Measurements from ENCODE around the gene ALDOA. TPM values are rescaled to one million over a fixed set of nuclear protein-coding genes. Genes with fewer than 3 reads are reported as not detected.

Gene ALDOA
- total RNA-seq, 1 experiment from 2014 or later: 1,553 TPM

DNA sequence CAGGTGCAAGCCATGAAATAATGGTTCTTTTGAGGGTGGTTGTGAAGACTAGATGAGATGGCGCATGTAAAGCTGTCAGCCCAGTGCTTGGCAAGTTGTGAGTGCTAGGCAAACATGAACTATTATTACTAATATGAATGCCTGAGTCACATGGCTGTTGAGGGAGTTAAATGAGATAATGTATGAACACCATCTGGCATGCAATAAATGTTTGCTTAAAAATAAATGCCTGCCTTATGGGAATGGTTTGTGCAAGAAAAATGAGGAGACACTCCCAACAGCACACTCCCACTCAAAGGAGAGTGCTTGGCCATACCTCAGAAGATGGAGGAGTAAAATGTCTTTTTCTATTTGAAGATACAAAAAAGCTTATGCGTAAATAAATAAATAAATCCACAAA is 53.9 kb downstream of the ALDOA start:
- Histone ChIP-seq H3K4me3 (ENCODE audit: insufficient read depth, low read depth, low read length) (no peak overlapping the region), H3K27me3 (ENCODE audit: control insufficient read depth, insufficient read depth, low read length) (no peaks in the 10 kb centered on the region), H3K36me3 (replicated peaks; ENCODE audit: control insufficient read depth, insufficient read depth, low read length) (peaks cover 1% of the 10 kb centered on the region; the same call in 1 of the 2 replicates)
- DNase-seq: no peak

Other genes with a start within 250 kb of the ALDOA start
- 62.1 and 67.1 TPM in 2 replicates for gene PAGR1, start 249.6 kb upstream of the ALDOA start, total RNA-seq (2014; rRNA removed; shearing (Covaris generic))
- 7.0 and 22.0 TPM in 2 replicates for gene MVP, start 245.3 kb upstream of the ALDOA start, total RNA-seq (2014; rRNA removed; shearing (Covaris generic))
- 91.3 and 97.6 TPM in 2 replicates for gene CDIPT, start 202.5 kb upstream of the ALDOA start, total RNA-seq (2014; rRNA removed; shearing (Covaris generic))
- gene SEZ6L2, start 166.2 kb upstream of the ALDOA start, total RNA-seq (2014; rRNA removed; shearing (Covaris generic)): 47.3 and 59.0 TPM in 2 replicates
- 24.4 and 24.6 TPM in 2 replicates for gene ASPHD1, start 165.3 kb upstream of the ALDOA start, total RNA-seq (2014; rRNA removed; shearing (Covaris generic))
- 8.3 and 9.1 TPM in 2 replicates for gene KCTD13, start 139.5 kb upstream of the ALDOA start, total RNA-seq (2014; rRNA removed; shearing (Covaris generic))
- gene TMEM219, start 103.7 kb upstream of the ALDOA start, total RNA-seq (2014; rRNA removed; shearing (Covaris generic)): 88.0 and 97.6 TPM in 2 replicates
- gene TAOK2, start 91.9 kb upstream of the ALDOA start, total RNA-seq (2014; rRNA removed; shearing (Covaris generic)): 39.9 and 41.3 TPM in 2 replicates
- 19.0 and 20.5 TPM in 2 replicates for gene HIRIP3, start 70.1 kb upstream of the ALDOA start, total RNA-seq (2014; rRNA removed; shearing (Covaris generic))
- 58.7 and 91.9 TPM in 2 replicates for gene INO80E, start 69.5 kb upstream of the ALDOA start, total RNA-seq (2014; rRNA removed; shearing (Covaris generic))
- gene DOC2A, start 54.7 kb upstream of the ALDOA start, total RNA-seq (2014; rRNA removed; shearing (Covaris generic)): 4.1 and 5.3 TPM in 2 replicates
- not detected in 2 replicates for gene C16orf92, start 42.6 kb upstream of the ALDOA start, total RNA-seq (2014; rRNA removed; shearing (Covaris generic))
- 3.0 and 5.5 TPM in 2 replicates for gene TLCD3B, start 34.5 kb upstream of the ALDOA start, total RNA-seq (2014; rRNA removed; shearing (Covaris generic))
- gene PPP4C, start 10.2 kb downstream of the ALDOA start, total RNA-seq (2014; rRNA removed; shearing (Covaris generic)): 201 and 256 TPM in 2 replicates
- 2.9 and 4.6 TPM in 2 replicates for gene TBX6, start 26.2 kb downstream of the ALDOA start, total RNA-seq (2014; rRNA removed; shearing (Covaris generic))
- gene YPEL3, start 30.5 kb downstream of the ALDOA start, total RNA-seq (2014; rRNA removed; shearing (Covaris generic)): 22.8 and 26.9 TPM in 2 replicates
- gene GDPD3, start 47.8 kb downstream of the ALDOA start, total RNA-seq (2014; rRNA removed; shearing (Covaris generic)): 0.31 and 1.8 TPM in 2 replicates
- gene MAPK3, start 57.5 kb downstream of the ALDOA start, total RNA-seq (2014; rRNA removed; shearing (Covaris generic)): 35.0 and 37.2 TPM in 2 replicates
- 5.8 and 5.9 TPM in 2 replicates for gene CORO1A, start 117.8 kb downstream of the ALDOA start, total RNA-seq (2014; rRNA removed; shearing (Covaris generic))
- gene BOLA2B, start 127.9 kb downstream of the ALDOA start, total RNA-seq (2014; rRNA removed; shearing (Covaris generic)): 31.2 and 63.1 TPM in 2 replicates
- 81.0 and 83.6 TPM in 2 replicates for gene SLX1A, start 128.1 kb downstream of the ALDOA start, total RNA-seq (2014; rRNA removed; shearing (Covaris generic))
- 4.2 and 6.5 TPM in 2 replicates for gene SULT1A3, start 133.5 kb downstream of the ALDOA start, total RNA-seq (2014; rRNA removed; shearing (Covaris generic))
- gene NPIPB13, start 182.7 kb downstream of the ALDOA start, total RNA-seq (2014; rRNA removed; shearing (Covaris generic)): 1.0 TPM in 1 of 2 replicates, not detected in the other

All from H7 (cell line).